Measurements from ENCODE around the gene SLC6A19.

Gene SLC6A19

DNA sequence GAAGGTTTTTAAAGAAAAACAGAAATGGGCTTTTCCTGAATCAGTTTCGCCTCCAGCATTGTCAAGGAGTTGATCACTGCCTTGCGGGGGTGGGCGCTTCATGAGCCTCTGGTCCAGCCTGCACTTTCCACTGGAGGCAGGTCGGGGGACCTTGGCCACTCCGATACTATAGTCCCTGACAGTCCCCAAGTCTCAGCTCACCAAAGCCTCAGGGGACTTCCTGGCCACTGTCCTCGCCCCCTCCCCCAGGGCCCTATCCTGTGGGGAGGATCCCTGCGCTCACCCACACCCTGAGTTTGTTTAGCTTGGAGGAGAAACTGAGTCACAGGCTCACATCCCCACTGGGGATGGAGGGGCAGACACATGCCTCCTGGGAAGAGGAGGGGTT lies 1.4 kb downstream of the SLC6A19 start:
- Mint-ChIP-seq H3K36me3 (no peaks in the 10 kb centered on the region), H3K27ac (no peak overlapping the region), H3K9me3 (no peaks in the 10 kb centered on the region), H3K27me3 (peaks cover 7% of the 10 kb centered on the region in 2 donors), H3K4me1 (no peaks in the 10 kb centered on the region), H3K4me3 (no peak overlapping the region)
- no peak for DNase-seq
- ATAC-seq (replicated peaks): no peak

DNA sequence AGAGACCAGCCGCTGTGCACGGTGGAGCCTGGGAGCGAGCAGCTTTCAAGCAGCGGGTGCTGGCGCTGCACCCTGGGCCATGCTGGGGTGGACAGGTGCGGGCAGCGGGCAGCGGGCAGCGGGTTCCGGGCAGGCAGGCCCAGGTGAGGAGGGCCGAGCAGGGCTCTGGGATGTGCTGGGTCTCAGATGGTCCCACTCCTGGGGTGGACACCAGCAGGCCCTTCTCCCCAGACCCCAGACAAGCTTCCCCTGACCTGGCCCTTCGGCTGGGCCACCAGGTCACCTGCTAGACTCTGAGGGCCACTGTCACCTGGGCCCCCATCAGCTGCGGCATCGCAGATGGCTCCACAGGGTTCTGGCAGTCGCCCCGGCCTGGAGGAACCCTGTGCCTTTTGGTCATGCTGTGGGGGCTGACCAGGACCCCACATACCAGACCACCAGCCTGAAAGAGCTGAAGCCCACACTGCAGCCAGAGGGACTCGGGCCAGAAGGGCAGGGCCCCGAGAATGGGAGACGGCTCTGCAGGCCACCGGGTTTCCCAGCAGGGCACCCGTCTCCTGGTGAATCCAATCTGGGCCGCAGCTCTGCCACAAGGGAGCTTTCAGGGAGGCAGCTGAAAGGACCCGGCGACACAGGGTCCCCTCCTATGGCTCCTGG lies 2.0 kb downstream of the SLC6A19 start:
- DNase-seq: no peak
- H3K9me3 Mint-ChIP-seq: no peaks in the 10 kb centered on the region
- no peaks in the 10 kb centered on the region for H3K36me3 Mint-ChIP-seq
- no peak for ATAC-seq (replicated peaks)
- H3K4me1 Mint-ChIP-seq: no peaks in the 10 kb centered on the region
- no peak overlapping the region for H3K27ac Mint-ChIP-seq
- no peak overlapping the region for H3K4me3 Mint-ChIP-seq
- peaks cover 7% of the 10 kb centered on the region in 2 donors for H3K27me3 Mint-ChIP-seq

DNA sequence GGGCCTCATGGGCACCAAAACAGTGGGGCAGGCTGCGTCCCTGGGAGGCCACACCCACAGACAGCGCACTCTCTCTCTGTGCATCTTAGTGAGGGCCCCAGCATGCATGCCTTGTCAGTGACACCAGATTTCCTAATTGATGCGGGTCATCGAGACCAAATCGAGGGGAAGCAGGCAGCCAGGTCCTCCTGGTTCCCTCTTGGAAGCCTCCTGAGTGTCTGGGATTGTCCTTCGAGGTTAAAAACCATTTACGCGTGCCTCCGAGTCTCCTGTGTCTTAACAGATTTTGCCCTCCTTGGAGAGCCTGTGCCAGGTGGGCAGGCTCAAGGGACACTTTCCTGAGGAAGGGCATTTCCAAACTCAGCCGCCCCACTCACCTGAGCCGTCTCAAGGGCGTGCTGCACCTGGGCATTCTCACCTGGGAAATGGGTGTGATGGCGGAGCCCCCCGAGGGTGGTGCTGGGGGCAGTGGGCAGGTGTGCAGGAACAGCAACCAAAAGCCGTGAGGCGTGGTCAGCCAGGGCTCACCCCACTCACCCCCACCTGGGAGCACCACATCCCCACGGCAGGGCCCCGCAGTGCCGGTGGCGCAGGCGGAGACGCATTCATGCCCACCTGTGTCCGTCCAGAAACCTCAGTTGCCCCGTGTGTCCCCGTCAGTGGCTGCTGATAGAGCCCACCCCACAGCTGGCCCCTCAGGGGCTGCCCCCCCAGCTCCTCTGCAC lies 2.7 kb downstream of the SLC6A19 start:
- H3K36me3 Mint-ChIP-seq: no peaks in the 10 kb centered on the region
- no peak overlapping the region for H3K27ac Mint-ChIP-seq
- no peaks in the 10 kb centered on the region for H3K9me3 Mint-ChIP-seq
- no peaks in the 10 kb centered on the region for H3K4me1 Mint-ChIP-seq
- ATAC-seq (replicated peaks) (no peak), DNase-seq (no peak)
- no peak overlapping the region for H3K4me3 Mint-ChIP-seq
- H3K27me3 Mint-ChIP-seq: peaks cover 7% of the 10 kb centered on the region in 2 donors

DNA sequence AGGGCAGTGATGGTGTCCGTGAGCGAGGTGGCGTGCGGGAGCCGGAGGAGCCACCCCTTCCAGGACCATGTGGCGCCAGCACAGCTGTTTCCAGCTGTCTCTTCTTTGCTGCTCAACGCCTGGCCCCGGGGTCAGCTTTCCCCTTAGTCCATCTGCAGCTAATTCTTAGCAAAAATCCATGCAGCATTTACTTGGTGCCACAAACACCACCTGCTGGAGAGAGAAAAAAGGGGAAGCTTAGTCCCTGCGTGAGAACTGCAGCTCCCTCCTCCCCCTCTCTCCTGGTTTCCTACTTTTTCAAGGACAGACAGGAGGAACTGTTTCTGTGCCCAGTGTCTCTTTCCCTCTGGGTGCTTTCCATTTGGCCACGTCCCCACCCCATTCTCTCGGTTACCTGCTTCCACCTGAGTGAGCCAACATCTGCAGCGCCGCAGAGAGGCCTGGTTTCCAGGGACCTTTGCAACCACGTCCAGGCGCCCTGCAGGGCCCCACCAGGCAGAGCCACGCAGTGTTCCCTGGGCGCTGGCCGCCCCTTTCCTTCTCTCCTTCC lies 3.4 kb downstream of the SLC6A19 start:
- no peak for DNase-seq
- Mint-ChIP-seq H3K4me1 (no peaks in the 10 kb centered on the region), H3K36me3 (no peaks in the 10 kb centered on the region), H3K4me3 (no peak overlapping the region), H3K9me3 (no peaks in the 10 kb centered on the region), H3K27ac (no peak overlapping the region), H3K27me3 (peaks cover 7% of the 10 kb centered on the region in 2 donors)
- no peak for ATAC-seq (replicated peaks)

GRCh38 chr5:1205255-1206180 lies 4.1 kb downstream of the SLC6A19 start:
- Mint-ChIP-seq H3K9me3 (no peaks in the 10 kb centered on the region), H3K36me3 (no peaks in the 10 kb centered on the region), H3K4me1 (no peaks in the 10 kb centered on the region), H3K4me3 (no peak overlapping the region), H3K27me3 (peaks cover 7% of the 10 kb centered on the region in 2 donors), H3K27ac (no peak overlapping the region)
- ATAC-seq (replicated peaks) (no peak), DNase-seq (no peak)

DNA sequence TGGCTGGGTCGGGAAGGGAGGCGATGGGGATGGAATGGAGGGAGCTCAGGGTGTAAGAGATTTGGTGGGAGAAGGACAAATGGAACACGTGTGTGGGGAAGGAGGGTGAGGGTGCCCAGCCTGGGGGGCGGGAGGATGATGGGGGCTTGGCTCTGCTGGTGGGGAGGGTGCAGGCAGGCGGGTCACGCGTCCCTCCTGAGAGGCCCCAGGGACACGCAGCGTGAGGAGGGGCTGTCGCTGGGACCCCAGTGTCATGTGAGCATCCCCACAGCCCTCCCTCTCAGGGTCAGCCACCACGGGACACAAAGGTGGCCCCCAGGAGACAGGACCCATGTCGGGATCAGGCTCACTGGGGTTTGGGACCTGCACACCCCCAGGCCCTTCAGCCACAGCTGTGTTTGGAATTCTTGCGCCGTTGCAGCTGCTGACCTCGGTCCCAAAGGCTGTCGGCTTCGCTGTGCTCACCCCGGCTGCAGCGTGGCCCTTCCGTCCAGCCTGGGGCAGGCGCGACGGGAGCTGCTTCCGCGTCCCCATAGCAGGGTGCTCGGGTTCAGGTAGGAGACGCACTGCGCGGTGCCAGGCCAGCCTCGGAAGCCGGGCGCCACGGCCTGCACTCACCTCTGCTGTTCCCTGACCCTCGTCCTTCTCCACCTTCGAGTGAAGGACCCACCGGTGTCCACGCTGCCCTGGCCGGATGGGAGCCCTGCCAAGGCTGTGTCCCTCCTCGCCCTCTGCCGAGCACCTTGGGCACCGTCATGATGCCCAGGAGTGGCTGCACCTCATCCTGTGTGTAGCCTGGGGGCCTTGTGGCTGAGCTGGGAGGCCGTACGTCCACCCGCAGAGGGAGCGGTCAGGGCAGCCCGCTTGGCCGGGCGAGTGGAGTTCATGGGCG lies 5.4 kb downstream of the SLC6A19 start:
- no peak overlapping the region for H3K4me3 Mint-ChIP-seq
- ATAC-seq (replicated peaks): no peak
- H3K27me3 Mint-ChIP-seq: peaks cover 7% of the 10 kb centered on the region in 2 donors

GRCh38 chr5:1207555-1207954 lies 6.2 kb downstream of the SLC6A19 start:
- no peaks in the 10 kb centered on the region for H3K36me3 Mint-ChIP-seq
- no peak overlapping the region for H3K4me3 Mint-ChIP-seq
- H3K27ac Mint-ChIP-seq: no peak overlapping the region
- ATAC-seq (replicated peaks): no peak
- peaks cover 1 to 5% of the 10 kb centered on the region in 2 donors for H3K9me3 Mint-ChIP-seq
- no peak for DNase-seq
- H3K27me3 Mint-ChIP-seq: peaks cover 7% of the 10 kb centered on the region in 2 donors
- H3K4me1 Mint-ChIP-seq: peaks cover 0 to under 1% of the 10 kb centered on the region in 2 donors

More for the DNA sequence above, 5.4 kb downstream of the SLC6A19 start:
- H3K4me1 Mint-ChIP-seq: no peaks in the 10 kb centered on the region
- no peaks in the 10 kb centered on the region for H3K36me3 Mint-ChIP-seq
- H3K9me3 Mint-ChIP-seq: peaks cover 1 to 5% of the 10 kb centered on the region in 2 donors
- no peak for DNase-seq
- H3K27ac Mint-ChIP-seq: no peak overlapping the region

- Mint-ChIP-seq H3K9me3 (peaks cover 1 to 5% of the 10 kb centered on the region in 2 donors), H3K27ac (no peak overlapping the region), H3K4me1 (peaks cover 0 to 2% of the 10 kb centered on the region in 2 donors), H3K36me3 (no peaks in the 10 kb centered on the region), H3K27me3 (peaks cover 7% of the 10 kb centered on the region in 2 donors), H3K4me3 (no peak overlapping the region)
- ATAC-seq (replicated peaks): no peak
- no peak for DNase-seq
These were observed 6.9 kb downstream of the SLC6A19 start for GRCh38 chr5:1208221-1208742.

- ATAC-seq (replicated peaks): no peak
- Mint-ChIP-seq H3K27me3 (peaks cover 7% of the 10 kb centered on the region in 2 donors), H3K36me3 (no peaks in the 10 kb centered on the region), H3K4me3 (no peak overlapping the region), H3K9me3 (peaks cover 1 to 5% of the 10 kb centered on the region in 2 donors), H3K27ac (no peak overlapping the region), H3K4me1 (peaks cover 0 to 2% of the 10 kb centered on the region in 2 donors)
- DNase-seq: no peak
These were observed 7.5 kb downstream of the SLC6A19 start for GRCh38 chr5:1208743-1209488.

- ATAC-seq (replicated peaks) (no peak), DNase-seq (no peak)
- H3K9me3 Mint-ChIP-seq: peaks cover 1 to 5% of the 10 kb centered on the region in 2 donors
- no peak overlapping the region for H3K4me3 Mint-ChIP-seq
- H3K4me1 Mint-ChIP-seq: peaks cover 0 to 2% of the 10 kb centered on the region in 2 donors
- H3K36me3 Mint-ChIP-seq: no peaks in the 10 kb centered on the region
- no peak overlapping the region for H3K27ac Mint-ChIP-seq
- peaks cover 7% of the 10 kb centered on the region in 2 donors for H3K27me3 Mint-ChIP-seq
These were observed 8.1 kb downstream of the SLC6A19 start for GRCh38 chr5:1209489-1209852.

DNA sequence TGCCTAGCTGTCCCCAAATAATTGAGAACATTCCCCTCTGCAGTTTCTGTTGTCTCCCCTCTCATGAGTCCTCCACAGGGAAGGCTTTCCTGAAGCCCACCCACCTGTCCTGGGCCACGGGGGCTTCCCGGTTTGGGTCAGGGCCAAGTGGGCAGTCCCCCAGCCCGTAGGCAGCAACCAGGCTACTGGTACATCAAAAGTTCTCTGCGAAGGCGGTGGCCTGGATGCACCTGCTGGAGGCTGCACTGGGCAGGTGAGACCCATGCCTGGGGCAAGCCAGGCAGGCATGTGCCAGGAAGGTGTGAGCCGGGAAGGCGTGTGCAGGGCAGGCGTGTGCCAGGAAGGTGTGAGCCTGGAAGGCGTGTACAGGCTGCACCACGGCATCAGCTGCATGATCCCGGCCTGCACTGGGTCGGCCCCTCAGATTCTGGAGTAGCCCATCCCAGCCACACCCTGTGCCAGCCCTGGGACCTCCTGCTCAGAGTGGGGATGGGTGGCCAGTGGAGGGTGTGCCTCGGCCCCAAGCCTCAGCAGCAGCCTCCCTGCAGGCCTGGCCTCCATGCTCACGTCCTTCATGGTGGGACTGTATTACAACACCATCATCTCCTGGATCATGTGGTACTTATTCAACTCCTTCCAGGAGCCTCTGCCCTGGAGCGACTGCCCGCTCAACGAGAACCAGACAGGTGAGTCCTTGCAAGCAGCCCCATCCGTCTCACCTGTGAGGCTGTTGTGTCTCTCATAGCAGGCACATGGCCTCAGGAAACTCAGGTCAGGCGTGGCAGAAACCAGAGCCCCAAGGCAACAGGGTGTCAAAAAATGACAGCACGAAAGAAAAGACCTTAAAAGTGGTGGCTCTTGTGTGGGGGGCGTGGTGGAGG lies 8.7 kb downstream of the SLC6A19 start:
- DNase-seq (no peak), ATAC-seq (replicated peaks) (no peak)
- no peak overlapping the region for H3K27ac Mint-ChIP-seq
- H3K36me3 Mint-ChIP-seq: no peaks in the 10 kb centered on the region
- peaks cover 7% of the 10 kb centered on the region in 2 donors for H3K27me3 Mint-ChIP-seq
- H3K9me3 Mint-ChIP-seq: peaks cover 1 to 5% of the 10 kb centered on the region in 2 donors
- H3K4me1 Mint-ChIP-seq: peaks cover 2 to 5% of the 10 kb centered on the region in 2 donors
- no peak overlapping the region for H3K4me3 Mint-ChIP-seq

GRCh38 chr5:1210832-1211251 lies 9.4 kb downstream of the SLC6A19 start:
- Mint-ChIP-seq H3K36me3 (no peaks in the 10 kb centered on the region), H3K4me1 (peaks cover 5% of the 10 kb centered on the region in 2 donors), H3K27ac (no peak overlapping the region), H3K4me3 (no peak overlapping the region), H3K27me3 (peaks cover 7 to 9% of the 10 kb centered on the region in 2 donors), H3K9me3 (peaks cover 4 to 7% of the 10 kb centered on the region in 2 donors)
- DNase-seq: no peak
- no peak for ATAC-seq (replicated peaks)

Data from stimulated activated naive B cell treated with anti-CD40 and anti-IgM and Interleukin-4, amounts not matched to agents 10 μg/mL and 1 μg/mL and 100 μg/mL, for 72 hours (primary cell).